CD14-positive monocyte (primary cell): ENCODE data around the gene SARS1. TPM values are rescaled to one million over a fixed set of nuclear protein-coding genes. Genes with fewer than 3 reads are reported as not detected.

ENCODE experiments used
- DNase-seq, 3 donors: peaks; one replicate each; pipeline ENCODE4 v3.0.0-alpha.2; 2011 to 2022
- H2AFZ ChIP-seq: 2 replicates; pipeline ENCODE4 v1.6.0; 2012; ENCODE audit warnings: mild to moderate bottlenecking, low read depth, low read length, inconsistent platforms; ENCODE audit not compliant: insufficient read depth, poor library complexity, severe bottlenecking
- H3K27ac ChIP-seq, 2 donors: 1 replicate in 1 of 2; 2 replicates in 1 of 2; pipeline ENCODE4 v1.5.1; 2012 to 2013; ENCODE audit warnings: low read length in 2 of 2, control low read depth in 1 of 2, inconsistent platforms in 1 of 2, low read depth in 1 of 2, mild to moderate bottlenecking in 1 of 2
- H3K27me3 ChIP-seq, 2 donors: one replicate each; pipeline versions ENCODE4 v1.6.0 to v1.6.1; 2011 to 2013; ENCODE audit warnings: low read length in 2 of 2; ENCODE audit not compliant: control insufficient read depth in 2 of 2, insufficient read depth in 2 of 2
- H3K36me3 ChIP-seq, 2 donors: replicated peaks in 1 of 2; 1 replicate in 1 of 2; 2 replicates in 1 of 2; pipeline versions ENCODE4 v1.5.1 to v1.6.1; 2012 to 2013; ENCODE audit warnings: low read length in 2 of 2, control low read depth in 1 of 2, inconsistent platforms in 1 of 2, mild to moderate bottlenecking in 1 of 2; ENCODE audit not compliant: insufficient read depth in 2 of 2, control insufficient read depth in 1 of 2
- H3K4me1 ChIP-seq, 2 donors: 1 replicate in 1 of 2; 2 replicates in 1 of 2; pipeline versions ENCODE4 v1.5.1 to v1.6.1; 2012 to 2013; ENCODE audit warnings: low read length in 2 of 2, control low read depth in 1 of 2, inconsistent platforms in 1 of 2, mild to moderate bottlenecking in 1 of 2, moderate library complexity in 1 of 2; ENCODE audit not compliant: insufficient read depth in 2 of 2, control insufficient read depth in 1 of 2
- H3K4me2 ChIP-seq: replicated peaks from 2 replicates; pipeline ENCODE3; 2012; ENCODE audit warnings: low read length, moderate library complexity, mild to moderate bottlenecking; ENCODE audit not compliant: poor library complexity, severe bottlenecking; ENCODE audit errors: extremely low read depth
- H3K4me3 ChIP-seq, 3 experiments: fragments of 200-600 bp in 1 of 3; sonication (generic) in 1 of 3; replicated peaks in 1 of 3; 1 replicate in 2 of 3; 2 replicates in 1 of 3; pipeline ENCODE4 v1.5.1; 2011 to 2013; ENCODE audit warnings: low read length in 3 of 3, mild to moderate bottlenecking in 3 of 3, control low read depth in 2 of 3, low read depth in 2 of 3, inconsistent platforms in 1 of 3, moderate library complexity in 1 of 3
- H3K79me2 ChIP-seq: 2 replicates; pipeline ENCODE4 v1.6.0; 2012; ENCODE audit warnings: mild to moderate bottlenecking, control low read depth, inconsistent platforms, low read length, moderate library complexity; ENCODE audit not compliant: insufficient read depth
- H3K9ac ChIP-seq: 2 replicates; pipeline ENCODE4 v1.6.0; 2017; ENCODE audit warnings: low read length, mild to moderate bottlenecking; ENCODE audit not compliant: insufficient read depth, poor library complexity, severe bottlenecking
- H3K9me3 ChIP-seq, 2 donors: replicated peaks in 1 of 2; 1 replicate in 1 of 2; 2 replicates in 1 of 2; pipeline versions ENCODE4 v1.5.1 to v1.6.1; 2012 to 2013; ENCODE audit warnings: low read length in 2 of 2, control low read depth in 1 of 2; ENCODE audit not compliant: control insufficient read depth in 1 of 2, insufficient read depth in 1 of 2
- H4K20me1 ChIP-seq: 2 replicates; pipeline ENCODE4 v1.6.0; 2012; ENCODE audit warnings: mild to moderate bottlenecking, low read length, control low read depth, moderate library complexity; ENCODE audit not compliant: insufficient read depth
- H3K27ac Mint-ChIP-seq, 7 donors: one replicate each; pipeline ENCODE4 v1.8.0; 2020; ENCODE audit warnings: mild to moderate bottlenecking in 7 of 7, mixed read lengths in 7 of 7, moderate library complexity in 6 of 7, inconsistent platforms in 2 of 7
- H3K27me3 Mint-ChIP-seq, 3 donors: one replicate each; pipeline ENCODE4 v1.8.0; 2021 to 2022; ENCODE audit warnings: low read depth in 3 of 3, mild to moderate bottlenecking in 3 of 3, mixed read lengths in 3 of 3, moderate library complexity in 3 of 3, inconsistent platforms in 1 of 3
- H3K36me3 Mint-ChIP-seq, 2 donors: one replicate each; pipeline ENCODE4 v1.8.0; 2020; ENCODE audit warnings: mixed read lengths in 2 of 2, inconsistent platforms in 1 of 2, mild to moderate bottlenecking in 1 of 2
- H3K4me1 Mint-ChIP-seq: one replicate; pipeline ENCODE4 v1.8.0; 2020; ENCODE audit warnings: mild to moderate bottlenecking, mixed read lengths
- H3K4me3 Mint-ChIP-seq, 2 donors: one replicate each; pipeline ENCODE4 v1.8.0; 2020; ENCODE audit warnings: mild to moderate bottlenecking in 2 of 2, mixed read lengths in 2 of 2, moderate library complexity in 1 of 2
- H3K9me3 Mint-ChIP-seq, 7 donors: one replicate each; pipeline ENCODE4 v1.8.0; 2020 to 2022; ENCODE audit warnings: mixed read lengths in 7 of 7, mild to moderate bottlenecking in 6 of 7, moderate library complexity in 6 of 7, inconsistent platforms in 2 of 7
- WGBS: methylation state at CpG from one replicate; pipeline ENCODE4 v1.1.5; 2013; ENCODE audit warnings: missing lambda C conversion rate; ENCODE audit not compliant: insufficient coverage; 5-methylcytosine and 5-hydroxymethylcytosine counted together
- intact Hi-C, 2 donors: fragments of 100-400 bp; cut with micrococcal nuclease; formaldehyde crosslinking; loops; one replicate each; pipeline versions ENCODE4 v1.15.0 to v1.15.1; 2023
- polyA plus RNA-seq, 3 donors: library from polyadenylated mRNA; depleted of rRNA in 1 of 3; unstranded in 2 of 3; stranded (reverse) in 1 of 3; fragments of 300-500 nt in 2 of 3; fragments of >200 nt in 1 of 3; fragmentation: Illumina TruSeq in 2 of 3; gene quantifications; 1 replicate in 2 of 3; 2 replicates in 1 of 3; pipeline ENCODE4 v1.2.3, GENCODE V29; 2012 to 2021
- TF ChIP-seq, protein P1 (sequence below): fragments of 200-600 bp; IDR thresholded peaks from one replicate; pipeline ENCODE4 v1.8.0; 2022; ENCODE audit warnings: antibody characterized with exemption, mild to moderate bottlenecking

The SARS1 gene
- polyA plus RNA-seq, 3 donors = 70.1 to 107 (median 99.1) TPM

DNA sequence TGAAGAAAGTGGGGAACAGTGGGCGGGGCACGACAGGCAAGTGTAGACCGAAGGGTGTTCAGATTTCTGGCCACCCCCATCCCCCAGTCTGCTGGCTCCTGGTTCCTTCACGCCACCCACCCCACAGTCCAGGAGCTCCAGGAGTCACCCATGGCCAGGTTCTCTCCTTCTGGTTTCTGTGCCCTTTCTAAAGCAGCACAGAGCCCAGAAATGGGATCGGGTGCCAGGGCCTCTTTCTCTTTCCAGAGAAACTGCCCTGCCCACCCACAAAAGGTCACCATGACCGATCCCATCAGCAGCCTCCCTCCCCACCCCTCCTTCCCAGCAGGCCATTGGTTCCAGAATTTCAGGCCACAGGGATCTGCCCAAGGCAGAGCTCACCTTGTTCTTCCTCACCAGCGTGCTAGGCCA lies 32.4 kb downstream of the SARS1 start:
- intact Hi-C loops = no loop called here
- H3K36me3 Mint-ChIP-seq = no peaks in the 10 kb centered on the region
- Histone ChIP-seq H3K9me3 (no peaks in the 10 kb centered on the region), H3K79me2 (no peaks in the 10 kb centered on the region), H4K20me1 (no peaks in the 10 kb centered on the region), H3K4me2 (no peak overlapping the region), H3K4me3 (no peak overlapping the region), H3K27ac (no peak overlapping the region), H3K27me3 (peaks cover 11 to 38% of the 10 kb centered on the region in 2 donors), H3K9ac (no peak overlapping the region), H3K36me3 (no peaks in the 10 kb centered on the region), H3K4me1 (peaks cover 8 to 13% of the 10 kb centered on the region in 2 donors), H2AFZ (no peak overlapping the region)
- H3K9me3 Mint-ChIP-seq = peaks cover 0 to 5% (median 0%) of the 10 kb centered on the region in 7 donors
- 96% methylated on average over 3 of the region's 7 CpGs for WGBS
- H3K27ac Mint-ChIP-seq = no peak overlapping the region
- H3K27me3 Mint-ChIP-seq = peaks cover 39 to 63% (median 59%) of the 10 kb centered on the region in 3 donors
- DNase-seq = no peak
- H3K4me1 Mint-ChIP-seq = peaks cover 15% of the 10 kb centered on the region
- no peak overlapping the region for H3K4me3 Mint-ChIP-seq
- TF ChIP-seq, protein P1, sequence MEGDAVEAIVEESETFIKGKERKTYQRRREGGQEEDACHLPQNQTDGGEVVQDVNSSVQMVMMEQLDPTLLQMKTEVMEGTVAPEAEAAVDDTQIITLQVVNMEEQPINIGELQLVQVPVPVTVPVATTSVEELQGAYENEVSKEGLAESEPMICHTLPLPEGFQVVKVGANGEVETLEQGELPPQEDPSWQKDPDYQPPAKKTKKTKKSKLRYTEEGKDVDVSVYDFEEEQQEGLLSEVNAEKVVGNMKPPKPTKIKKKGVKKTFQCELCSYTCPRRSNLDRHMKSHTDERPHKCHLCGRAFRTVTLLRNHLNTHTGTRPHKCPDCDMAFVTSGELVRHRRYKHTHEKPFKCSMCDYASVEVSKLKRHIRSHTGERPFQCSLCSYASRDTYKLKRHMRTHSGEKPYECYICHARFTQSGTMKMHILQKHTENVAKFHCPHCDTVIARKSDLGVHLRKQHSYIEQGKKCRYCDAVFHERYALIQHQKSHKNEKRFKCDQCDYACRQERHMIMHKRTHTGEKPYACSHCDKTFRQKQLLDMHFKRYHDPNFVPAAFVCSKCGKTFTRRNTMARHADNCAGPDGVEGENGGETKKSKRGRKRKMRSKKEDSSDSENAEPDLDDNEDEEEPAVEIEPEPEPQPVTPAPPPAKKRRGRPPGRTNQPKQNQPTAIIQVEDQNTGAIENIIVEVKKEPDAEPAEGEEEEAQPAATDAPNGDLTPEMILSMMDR = no peak

DNA sequence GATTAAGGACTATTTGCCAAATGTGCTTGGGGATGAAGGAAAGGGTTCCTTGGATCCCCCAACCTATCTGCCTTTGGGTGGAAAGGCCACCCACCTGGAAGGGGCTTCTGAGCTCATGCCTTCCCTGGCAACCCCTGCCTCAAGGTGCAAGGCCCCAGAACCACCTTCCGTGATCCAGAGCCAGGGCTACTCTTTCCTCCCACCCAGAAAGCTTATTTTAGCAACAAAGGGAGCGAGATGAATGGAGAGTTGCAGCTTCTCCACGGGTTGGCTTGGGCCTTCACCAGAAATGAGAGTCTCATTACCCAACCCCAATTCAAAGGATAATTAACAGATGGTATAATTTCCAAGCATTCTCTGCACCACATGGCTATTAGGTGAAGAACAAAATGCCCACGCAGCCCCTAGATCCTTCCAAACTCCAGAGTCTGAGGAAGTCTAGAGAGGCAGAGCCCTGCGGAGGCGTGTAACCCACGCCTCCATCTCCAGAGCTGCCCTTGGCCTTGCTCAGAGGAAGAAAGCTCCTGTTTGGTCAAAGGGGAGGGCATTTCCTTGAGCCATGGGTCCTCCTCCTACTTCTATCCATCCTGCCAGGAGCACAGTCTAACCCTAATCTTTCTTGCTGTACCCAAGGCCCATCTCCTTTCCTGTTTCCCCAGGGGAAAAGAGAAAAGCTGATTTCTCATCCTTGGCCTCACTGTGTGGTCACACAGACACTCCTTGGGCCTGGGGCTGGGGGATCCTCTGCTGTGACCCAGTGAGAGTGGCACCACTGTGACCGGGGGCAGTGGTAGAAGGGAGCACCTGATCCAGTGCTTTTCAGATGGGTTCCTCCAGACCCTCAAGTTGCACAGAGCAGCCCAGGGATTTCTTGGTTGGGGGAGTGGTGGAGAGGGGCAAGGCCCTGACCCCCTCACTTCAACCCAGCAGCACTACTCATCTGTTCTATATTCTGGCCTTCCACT lies 34.0 kb downstream of the SARS1 start:
- Histone ChIP-seq H2AFZ (no peak overlapping the region), H3K36me3 (no peaks in the 10 kb centered on the region), H3K27me3 (peaks cover 4 to 30% of the 10 kb centered on the region in 2 donors), H3K79me2 (no peaks in the 10 kb centered on the region), H3K27ac (no peak overlapping the region), H3K4me1 (peaks cover 8 to 13% of the 10 kb centered on the region in 2 donors), H3K9ac (no peak overlapping the region), H4K20me1 (no peaks in the 10 kb centered on the region), H3K4me2 (no peak overlapping the region), H3K4me3 (no peak overlapping the region), H3K9me3 (no peaks in the 10 kb centered on the region)
- no peaks in the 10 kb centered on the region for H3K36me3 Mint-ChIP-seq
- TF ChIP-seq, protein P1 = no peak
- H3K27me3 Mint-ChIP-seq = peaks cover 30 to 59% (median 45%) of the 10 kb centered on the region in 3 donors
- peaks cover 8% of the 10 kb centered on the region for H3K4me1 Mint-ChIP-seq
- no CpG with 5 or more reads among the region's 8 CpGs for WGBS
- H3K4me3 Mint-ChIP-seq = no peak overlapping the region
- intact Hi-C loops = no loop called here
- H3K9me3 Mint-ChIP-seq = peaks cover 0 to 5% (median 0%) of the 10 kb centered on the region in 7 donors
- no peak overlapping the region for H3K27ac Mint-ChIP-seq
- no peak for DNase-seq
